CD4-positive, alpha-beta T cell treated with Interleukin-15 for 4 hours (primary cell): Measurements from ENCODE around the gene PDE11A.

Experiments
- DNase-seq: peaks from one replicate; pipeline ENCODE4 v3.0.0-alpha.2; 2020; ENCODE audit warnings: low spot score

PDE11A gene

GRCh38 chr2:177669201-177669600, 403.4 kb downstream of the PDE11A start:
- DNase-seq: no peak

GRCh38 chr2:177668617-177669016, 404.0 kb downstream of the PDE11A start:
- DNase-seq: no peak

GRCh38 chr2:177667626-177668025, 405.0 kb downstream of the PDE11A start:
- no peak for DNase-seq

- DNase-seq: no peak
Measured at GRCh38 chr2:177666408-177666807, 406.2 kb downstream of the PDE11A start.

- no peak for DNase-seq
Measured at GRCh38 chr2:177665948-177666347, 406.6 kb downstream of the PDE11A start.

- no peak for DNase-seq
Measured at GRCh38 chr2:177665328-177665727, 407.2 kb downstream of the PDE11A start.

GRCh38 chr2:177662895-177663294, 409.7 kb downstream of the PDE11A start:
- no peak for DNase-seq

GRCh38 chr2:177660742-177661141, 411.8 kb downstream of the PDE11A start:
- no peak for DNase-seq

GRCh38 chr2:177658309-177658708, 414.3 kb downstream of the PDE11A start:
- DNase-seq: no peak

- no peak for DNase-seq
Measured at GRCh38 chr2:177651833-177652232, 420.7 kb downstream of the PDE11A start.

GRCh38 chr2:177649568-177650518, 422.7 kb downstream of the PDE11A start:
- no peak for DNase-seq

- DNase-seq: no peak
Measured at GRCh38 chr2:177646791-177647190, 425.8 kb downstream of the PDE11A start.

- DNase-seq: no peak
Measured at GRCh38 chr2:177646241-177646640, 426.3 kb downstream of the PDE11A start.

- DNase-seq: no peak
Measured at GRCh38 chr2:177641331-177641730, 431.2 kb downstream of the PDE11A start.

GRCh38 chr2:177640423-177640822, 432.2 kb downstream of the PDE11A start:
- DNase-seq: no peak

GRCh38 chr2:177639262-177639914, 433.2 kb downstream of the PDE11A start:
- DNase-seq: no peak

GRCh38 chr2:177638507-177638906, 434.1 kb downstream of the PDE11A start:
- no peak for DNase-seq

- no peak for DNase-seq
Measured at GRCh38 chr2:177636672-177637071, 435.9 kb downstream of the PDE11A start.

- no peak for DNase-seq
Measured at GRCh38 chr2:177635696-177636095, 436.9 kb downstream of the PDE11A start.

GRCh38 chr2:177633910-177634294, 438.7 kb downstream of the PDE11A start:
- DNase-seq: no peak

GRCh38 chr2:177633111-177633510, 439.5 kb downstream of the PDE11A start:
- no peak for DNase-seq

GRCh38 chr2:177631680-177632079, 440.9 kb downstream of the PDE11A start:
- no peak for DNase-seq

GRCh38 chr2:177629357-177630024, 443.1 kb downstream of the PDE11A start:
- no peak for DNase-seq
